Anterior cingulate cortex (tissue), 58 donors: ENCODE measurements around the gene TTC38.
A peak's percentile ranks its signal among the peaks of the same experiment; 100 is the strongest.

Experiments
- DNase-seq, 58 donors: peaks; one replicate each; lab custom pipeline; 2025; lab: John Stamatoyannopoulos, UW

The TTC38 gene

DNA sequence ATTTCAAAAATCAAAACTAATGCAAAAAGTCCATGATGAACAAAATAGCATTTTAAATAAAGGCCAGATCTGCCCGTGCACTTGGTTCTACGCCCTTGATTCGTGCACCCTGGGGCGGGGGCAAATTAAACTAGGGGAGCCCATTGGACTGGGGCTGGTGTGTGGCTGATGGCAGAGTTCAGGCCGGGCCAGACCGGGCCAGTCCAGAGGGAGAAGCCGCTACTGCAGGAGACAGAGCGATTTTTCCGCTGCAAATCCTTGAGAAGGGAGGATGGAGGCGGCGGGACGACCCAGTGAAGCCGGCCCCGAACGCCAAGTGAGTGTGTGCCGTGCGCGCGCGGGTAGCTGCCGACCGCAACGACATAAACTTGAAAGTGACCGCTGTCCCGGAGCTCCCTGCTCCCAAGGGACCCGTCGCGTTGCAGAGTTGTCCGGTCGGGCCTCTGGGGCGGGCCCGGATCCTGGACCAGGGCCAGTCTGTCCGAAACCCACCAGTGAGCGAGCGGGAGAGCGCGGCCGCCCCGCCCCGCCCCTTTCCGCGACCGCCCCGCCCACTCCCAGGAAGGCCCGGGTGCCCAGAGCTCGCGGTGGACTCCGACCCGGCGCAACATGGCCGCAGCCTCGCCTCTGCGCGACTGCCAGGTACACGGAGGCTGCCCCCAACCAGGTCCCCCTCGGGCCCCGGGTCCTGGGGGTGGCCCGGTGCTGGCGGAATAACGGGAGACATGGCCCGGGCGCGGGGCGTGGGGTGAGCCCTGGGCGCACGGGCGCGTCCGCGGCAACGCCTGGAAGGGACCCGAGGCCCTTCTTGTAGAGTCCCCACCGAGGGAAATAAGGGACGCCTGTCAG, at the start of gene TTC38:
TTC38 (plus strand) TSS at position 578 of the 849 bp plus-strand sequence; CDS start at position 610, 32 bp downstream.
- peak in 57 of 58 donors; percentile 25 to 89 (median 74) for DNase-seq

DNA sequence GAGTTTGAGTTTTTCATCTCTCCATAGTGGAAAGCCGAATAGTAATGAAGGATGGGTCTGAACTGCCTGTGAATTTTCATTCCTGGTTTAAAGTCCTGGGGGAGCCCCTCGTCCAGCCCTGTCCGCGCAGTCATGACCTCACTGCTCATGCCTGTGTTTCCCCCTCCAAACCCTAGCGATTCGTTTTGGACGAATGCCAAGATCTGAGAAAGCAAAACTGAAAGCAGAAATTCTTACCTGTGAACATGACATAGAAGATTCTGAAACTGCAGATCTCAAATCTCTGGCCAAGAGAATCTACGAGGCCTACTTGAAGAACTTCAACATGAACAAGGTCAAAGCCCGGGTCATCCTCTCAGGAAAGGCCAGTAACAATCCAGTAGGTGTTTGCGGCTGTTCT, 48.2 kb upstream of the TTC38 start:
- no peak for DNase-seq

DNA sequence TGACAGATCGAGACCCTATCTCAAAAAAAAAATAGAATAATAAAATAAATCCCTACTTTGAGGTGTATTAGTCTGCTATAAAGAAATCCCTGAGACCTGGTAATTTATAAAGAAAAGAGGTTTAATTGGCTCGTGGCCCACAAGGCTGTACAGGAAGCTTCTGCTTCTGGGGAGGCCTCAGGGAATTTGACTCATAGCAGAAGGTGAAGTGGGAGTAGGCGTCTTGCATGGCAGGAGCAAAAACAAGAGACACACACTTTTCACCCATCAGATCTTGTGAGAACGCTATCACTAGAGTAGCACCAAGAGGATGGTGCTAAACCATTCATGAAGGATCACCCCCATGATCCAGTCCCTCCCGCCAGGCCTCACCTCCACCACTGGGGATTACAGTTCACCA, 46.9 kb upstream of the TTC38 start:
- no peak for DNase-seq

DNA sequence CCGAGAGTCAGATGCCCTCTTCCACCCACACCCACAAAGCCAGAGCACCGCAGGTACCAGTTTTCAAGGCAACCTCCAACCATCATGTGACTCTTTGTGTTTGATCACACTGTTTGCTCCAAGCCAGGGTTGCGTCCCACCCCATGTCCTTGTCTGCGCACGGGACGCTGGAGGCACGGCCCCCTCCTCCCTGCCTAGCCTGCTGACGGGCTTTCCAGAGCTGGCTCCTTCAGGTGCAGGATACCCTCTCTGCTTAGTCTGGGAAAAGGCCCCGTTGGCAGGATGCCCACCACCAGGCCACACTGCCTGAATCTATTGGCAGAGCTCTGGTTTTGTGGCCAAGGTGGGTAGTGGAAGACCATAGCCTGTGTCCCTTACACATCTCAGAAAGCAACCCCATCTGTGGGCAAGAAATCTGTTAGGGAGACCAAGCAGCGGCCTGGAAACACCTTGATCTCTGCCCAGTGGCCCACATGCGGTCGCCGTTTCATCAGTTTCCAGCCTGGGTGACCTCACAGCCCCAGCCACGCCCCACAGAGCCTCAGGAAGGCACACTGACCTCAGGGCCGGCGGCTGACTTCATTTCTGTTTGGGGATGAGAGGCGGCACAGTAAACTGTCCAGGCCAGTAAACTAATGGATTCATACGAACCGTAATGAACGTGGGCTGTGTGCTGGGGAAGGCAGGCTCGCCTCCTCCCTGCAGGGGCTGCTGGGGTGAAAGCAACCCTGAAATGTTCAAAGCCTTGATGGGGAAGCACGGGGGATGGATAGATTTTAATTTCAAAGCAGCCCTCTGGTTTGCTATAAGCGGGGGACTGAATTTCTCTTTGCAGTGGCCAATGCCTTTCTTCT, 43.5 kb upstream of the TTC38 start:
- no peak for DNase-seq

DNA sequence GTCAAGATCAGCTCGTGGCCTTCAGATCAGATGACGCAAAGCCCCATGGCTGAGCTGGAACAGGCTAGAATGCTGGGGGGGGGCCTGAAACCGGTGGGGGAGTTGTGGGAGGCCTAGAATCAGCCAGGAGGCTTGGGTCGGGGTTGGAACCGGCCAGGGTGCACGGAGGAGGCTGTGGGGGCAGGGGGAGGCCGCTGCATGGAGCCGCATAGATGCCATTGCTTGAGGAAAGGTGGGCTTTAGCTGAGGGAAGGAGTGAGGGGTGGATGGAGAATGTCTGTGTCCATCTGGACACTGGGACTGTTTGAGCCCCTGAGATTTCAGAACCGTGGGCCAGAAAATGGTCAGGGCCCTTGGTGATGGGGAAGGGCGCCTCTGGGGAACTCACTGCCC, 42.9 kb upstream of the TTC38 start:
- no peak for DNase-seq

DNA sequence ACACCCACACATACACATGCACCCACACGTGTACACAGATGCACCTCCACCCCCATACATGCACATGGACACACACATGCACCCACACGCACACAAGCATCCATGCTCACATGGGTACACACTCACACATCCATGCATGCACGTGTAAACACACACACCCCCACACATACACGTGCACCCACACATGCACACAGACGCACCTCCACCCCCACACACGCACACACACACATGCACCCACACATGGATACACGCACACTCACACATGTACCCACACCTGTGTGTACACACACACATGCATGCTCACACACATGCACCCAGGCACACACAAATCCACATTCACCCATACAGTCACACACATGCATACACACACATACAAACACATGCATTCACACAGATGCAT, 42.2 kb upstream of the TTC38 start:
- no peak for DNase-seq

DNA sequence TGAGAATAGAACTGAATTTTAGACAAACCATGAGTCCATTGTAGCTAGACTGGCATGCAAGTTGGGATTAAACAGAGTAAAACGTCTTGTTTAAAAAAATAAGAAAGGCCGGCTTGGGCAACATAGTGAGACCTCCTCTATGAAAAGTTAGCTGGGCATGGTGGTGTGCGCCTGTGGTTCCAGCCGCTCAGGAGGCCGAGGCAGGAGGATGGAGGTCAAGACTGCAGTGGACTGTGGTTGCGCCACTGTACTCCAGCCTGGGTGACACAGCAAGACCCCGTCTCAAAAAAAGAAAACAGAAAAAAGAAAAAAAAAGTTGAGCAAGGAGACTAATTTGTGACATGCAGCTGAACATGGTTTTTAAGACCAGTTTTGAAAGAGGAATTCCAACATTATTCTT, 41.2 kb upstream of the TTC38 start:
- no peak for DNase-seq

DNA sequence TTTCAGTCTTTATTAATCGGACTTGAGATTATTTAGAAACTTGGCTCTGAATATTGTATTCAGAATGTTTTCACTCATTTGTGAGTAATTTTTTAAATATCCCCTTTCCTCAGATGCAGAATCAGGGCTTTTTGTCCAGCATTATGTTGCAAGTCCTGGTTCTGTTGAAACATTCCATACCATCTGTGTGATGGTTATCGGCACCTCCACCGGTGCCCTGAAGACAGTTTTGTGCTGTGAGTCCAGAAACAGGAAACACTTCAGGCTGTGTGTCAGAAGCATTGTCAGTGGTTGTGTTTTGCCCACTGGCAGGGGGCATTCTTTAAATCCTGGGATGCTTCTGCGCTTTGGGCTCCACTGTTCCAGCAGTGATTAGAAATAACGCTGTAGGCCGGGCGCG, 38.1 kb upstream of the TTC38 start:
- no peak for DNase-seq

DNA sequence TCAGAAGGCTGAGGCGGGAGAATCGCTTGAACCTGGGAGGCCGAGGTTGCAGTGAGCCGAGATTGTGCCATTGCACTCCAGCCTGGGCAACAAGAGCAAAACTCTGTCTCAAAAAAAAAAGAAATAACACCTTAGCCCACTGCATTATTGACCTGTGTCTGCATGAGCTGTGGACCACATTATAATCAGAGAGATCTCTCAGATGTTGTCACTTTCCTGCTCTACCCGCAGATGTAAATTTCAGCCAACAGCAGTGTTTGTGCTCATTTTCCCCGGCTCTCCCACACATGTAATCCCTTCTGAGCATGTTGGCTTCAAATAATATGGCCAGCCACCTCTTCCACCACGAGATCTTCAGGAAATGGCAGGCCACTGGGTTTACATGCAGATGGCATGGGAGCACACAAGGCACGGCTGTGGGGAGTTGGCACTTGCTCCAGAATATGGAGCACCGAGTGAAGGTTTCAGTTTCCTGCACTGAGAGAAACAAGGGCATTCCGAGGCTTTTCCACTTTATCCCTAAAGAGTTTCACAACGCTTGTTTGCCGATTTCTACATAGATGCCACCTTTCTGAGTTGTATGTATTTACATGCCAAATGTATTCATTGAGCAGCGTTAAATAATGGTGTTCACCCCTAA, 37.4 kb upstream of the TTC38 start:
- DNase-seq: no peak

DNA sequence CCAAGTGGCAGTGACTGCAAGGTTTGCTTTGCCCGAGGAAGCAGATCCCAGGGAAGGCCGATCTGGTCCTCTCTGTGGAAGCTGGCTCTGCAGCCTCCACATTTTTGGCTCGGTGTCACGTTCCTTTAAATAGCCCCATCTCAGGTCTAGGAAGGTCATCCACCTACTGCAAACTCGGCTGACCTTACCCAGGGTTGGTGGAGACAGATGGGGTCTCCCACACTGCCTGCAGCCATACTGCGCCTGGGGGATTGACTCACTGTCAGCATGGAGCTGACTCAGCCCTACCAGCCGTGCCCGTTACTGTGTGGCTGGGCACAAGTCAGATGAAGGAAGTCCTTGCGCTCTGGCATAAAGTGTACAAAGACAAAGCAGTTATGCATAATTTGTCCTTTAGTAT, 34.6 kb upstream of the TTC38 start:
- DNase-seq: peak in 39 of 58 donors; percentile 4 to 67 (median 27)

DNA sequence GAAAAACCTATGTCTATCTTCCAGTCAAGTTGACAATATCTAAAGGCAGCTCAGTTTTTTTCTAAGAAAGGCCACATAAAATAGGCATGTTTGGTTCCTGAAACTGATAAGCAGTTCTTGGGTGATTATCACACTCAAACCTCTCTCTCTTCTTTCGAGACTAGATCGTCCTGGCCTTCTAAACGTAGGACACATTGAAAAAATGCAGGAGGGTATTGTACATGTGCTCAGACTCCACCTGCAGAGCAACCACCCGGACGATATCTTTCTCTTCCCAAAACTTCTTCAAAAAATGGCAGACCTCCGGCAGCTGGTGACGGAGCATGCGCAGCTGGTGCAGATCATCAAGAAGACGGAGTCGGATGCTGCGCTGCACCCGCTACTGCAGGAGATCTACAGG, 32.8 kb upstream of the TTC38 start:
- no peak for DNase-seq

DNA sequence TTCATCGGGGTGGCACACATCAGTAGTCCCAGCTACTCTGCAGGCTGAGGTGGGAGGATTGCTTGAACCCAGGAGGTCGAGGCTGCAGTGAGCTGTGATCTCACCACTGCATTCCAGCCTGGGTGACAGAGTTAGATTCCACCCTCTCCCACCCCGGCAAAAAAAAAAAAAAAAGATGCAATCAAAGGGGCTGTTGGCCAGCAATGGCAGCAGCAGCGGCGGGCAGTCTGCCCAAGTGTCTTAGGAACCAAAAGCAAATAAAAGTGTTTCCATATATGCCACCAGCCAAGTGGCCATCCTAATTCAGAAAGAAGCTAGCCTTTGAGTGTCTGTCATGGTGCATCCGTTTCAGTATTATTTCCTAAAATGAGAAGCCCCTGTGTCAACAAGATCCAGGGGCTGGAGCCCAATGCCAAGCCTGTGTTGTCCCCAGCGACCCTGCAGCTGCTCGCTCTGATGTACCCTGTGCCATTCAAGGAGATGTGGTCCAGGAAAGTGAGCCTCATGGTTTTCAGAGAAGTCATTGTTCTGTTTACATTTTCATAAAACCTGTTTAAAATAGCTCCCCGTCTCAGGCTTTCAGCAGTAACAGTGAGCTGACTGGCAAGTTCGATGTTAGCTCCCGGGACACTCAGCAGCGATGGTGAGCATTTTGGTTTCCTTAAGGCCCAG, 30.2 kb upstream of the TTC38 start:
- peak in 3 of 58 donors; percentile 2 to 32 (median 8) for DNase-seq

DNA sequence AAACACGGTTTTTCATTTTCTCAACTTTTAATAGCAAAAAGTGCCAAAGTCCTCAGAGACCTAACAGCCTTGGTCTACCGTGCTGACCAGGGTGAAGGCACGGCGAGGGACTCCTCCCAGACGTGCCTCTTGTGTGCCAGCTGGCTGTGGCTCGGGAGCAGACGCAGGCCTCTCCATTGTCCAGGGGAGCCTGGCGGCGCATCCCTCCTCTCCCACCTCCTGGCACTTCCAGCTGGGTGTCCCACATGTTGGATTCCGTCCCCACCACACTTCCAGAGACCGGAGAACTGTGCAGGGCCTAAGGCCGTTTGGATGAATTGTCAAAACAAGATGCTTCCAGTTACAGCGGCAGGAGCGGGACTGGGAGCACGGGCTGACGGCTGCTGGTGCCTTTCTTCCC, 29.3 kb upstream of the TTC38 start:
- DNase-seq: peak in 32 of 58 donors; percentile 12 to 78 (median 35)

DNA sequence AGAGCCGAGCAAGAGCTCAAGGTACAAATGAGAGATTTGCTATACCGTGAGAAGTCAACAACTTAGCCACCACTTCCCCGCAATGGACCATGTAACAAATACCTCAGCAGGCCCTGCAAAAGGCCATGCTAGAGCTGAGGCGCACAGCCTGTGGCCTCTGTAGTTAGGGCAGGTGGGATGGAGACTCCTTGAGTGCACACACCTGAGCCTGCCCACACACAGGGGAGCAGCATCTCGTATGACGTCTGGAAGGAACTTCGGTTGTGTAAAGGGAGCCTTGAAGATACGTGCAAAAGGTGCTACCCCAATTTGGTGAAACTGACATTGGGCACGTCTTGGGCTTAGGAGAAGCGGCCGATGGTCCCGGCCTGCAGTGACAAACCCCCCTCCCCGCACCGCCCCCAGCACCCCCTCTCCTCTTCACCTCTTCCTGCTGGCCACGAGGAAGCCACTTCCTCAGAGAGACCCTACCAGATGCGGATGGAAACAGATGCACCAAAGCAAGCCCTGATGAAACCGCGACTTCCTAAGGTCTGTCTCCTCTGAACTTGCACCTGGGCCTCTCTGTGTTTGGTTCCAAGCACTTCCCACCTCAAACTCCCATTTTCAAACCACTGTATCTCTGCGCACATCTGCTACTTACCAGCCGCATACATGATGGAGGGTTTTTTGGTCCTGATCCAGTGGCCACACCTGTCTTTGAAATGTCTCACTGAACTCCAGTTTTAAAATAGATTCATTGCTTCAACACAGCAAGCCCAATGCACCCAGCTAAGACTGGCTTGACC, 28.4 kb upstream of the TTC38 start:
- DNase-seq: peak in 1 of 58 donors; percentile 9

DNA sequence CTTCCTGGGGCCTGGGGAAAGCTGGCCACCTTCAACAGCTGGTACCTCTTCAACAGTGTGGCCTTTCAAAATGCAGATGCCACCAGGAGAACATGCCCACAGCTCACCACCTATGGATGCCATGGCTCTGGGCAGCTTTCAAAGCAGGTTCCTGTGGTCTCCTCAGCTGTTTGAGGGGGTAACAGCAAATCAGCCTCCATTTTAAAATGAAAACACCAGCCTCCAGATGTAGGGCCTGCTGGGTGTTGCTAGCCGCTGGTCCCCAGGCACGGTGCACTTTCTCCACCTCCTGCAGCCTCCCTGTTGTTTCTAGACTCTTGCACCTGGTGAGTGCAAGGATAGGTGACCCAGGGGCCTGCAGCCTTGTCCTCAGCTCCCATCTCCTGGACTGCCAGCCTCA, 27.7 kb upstream of the TTC38 start:
- DNase-seq: no peak

DNA sequence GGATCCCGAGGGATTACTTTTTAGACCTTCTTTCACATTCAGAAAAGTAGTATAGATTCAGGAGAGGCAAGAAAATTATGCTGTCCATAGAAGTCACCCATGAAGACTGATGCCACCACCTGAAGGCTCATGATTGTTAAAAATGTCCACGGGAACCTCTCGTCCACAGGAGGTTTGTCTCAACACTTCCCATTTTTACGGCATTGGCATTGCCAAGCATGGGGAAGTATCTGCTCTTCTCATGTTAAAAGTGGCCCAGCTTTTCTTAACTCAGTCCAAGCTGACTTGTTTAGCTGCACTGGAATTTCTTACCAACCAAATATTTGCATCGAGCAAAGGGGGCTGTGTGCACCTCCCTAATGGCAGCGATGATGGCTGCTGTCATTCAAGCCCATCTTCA, 27.3 kb upstream of the TTC38 start:
- no peak for DNase-seq

DNA sequence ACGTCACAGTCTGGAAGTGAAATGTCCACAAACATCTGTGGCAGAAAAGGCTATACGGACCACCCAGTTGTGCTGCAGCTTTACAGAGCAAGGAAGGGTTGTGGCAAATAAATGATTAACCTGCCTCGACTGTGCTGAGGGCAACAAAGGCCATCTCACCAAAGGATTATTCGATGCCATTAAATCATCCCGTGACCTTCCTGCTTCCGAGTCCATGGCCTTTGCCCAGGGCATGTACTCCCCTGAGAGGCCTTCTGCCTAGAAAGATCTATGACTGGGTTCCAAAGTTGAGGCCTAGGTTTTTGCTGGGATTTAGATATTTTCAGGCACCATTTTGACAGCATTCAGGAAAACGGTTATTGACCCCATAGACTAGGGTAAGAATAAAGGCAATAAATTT, 26.9 kb upstream of the TTC38 start:
- DNase-seq: no peak

DNA sequence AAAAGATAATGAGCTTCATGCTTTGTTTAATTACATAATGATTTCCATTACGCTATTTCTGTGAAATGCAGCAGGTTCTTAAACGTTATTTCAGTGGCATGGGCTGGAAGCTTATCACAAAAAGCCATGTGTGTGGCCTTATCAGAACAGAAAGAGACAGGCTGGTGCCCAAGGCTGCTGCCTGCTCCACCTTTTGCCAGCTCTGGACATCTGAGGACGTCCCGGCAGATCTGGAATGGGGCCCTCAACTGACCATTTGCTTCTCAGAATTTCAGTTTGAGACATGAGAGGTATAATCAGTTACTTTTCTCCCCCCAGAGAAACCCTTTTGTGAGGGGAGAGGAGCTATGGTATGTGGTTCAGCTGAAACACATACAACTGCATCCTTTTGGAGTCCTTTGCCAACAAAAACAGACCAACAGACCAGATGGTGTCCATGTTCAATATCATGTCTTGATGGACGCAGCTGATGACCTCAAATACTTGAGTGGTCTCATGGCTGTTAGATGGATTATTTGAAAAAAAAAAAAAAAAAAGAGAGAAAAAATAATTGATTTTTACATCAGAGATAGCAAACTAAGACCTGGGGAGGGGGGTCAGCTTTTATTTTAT, 26.3 kb upstream of the TTC38 start:
- DNase-seq: no peak

DNA sequence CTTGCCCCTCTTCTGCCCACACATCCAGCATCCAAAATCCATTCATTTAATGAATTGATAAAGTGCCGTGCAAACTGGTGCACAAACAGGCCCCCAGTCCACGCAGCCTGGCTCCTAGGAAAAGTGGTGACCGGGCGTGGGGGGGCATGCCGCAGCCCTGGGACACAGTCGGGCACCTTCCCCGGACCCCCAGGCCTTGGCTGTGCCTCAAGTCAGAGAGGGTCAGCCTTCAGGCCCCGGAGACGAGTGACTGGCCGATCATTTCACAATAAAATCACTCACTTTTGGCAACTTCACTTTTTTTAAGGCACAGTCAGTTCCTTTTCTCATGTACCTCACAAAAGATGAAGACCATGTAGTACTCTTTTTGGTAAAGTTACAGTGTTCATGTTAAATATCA, 25.7 kb upstream of the TTC38 start:
- no peak for DNase-seq
